GM19438 (cell line): ENCODE measurements around the gene CRKL.
"Not testable (repeated sequence)": the region's sequence is repeated elsewhere in the genome, so short reads cannot be mapped to it uniquely, and the experiment has no call there.

Source experiments
- ATAC-seq: cut with Tn5 transposase; IDR thresholded peaks from one replicate; pipeline ENCODE4 v1.9.1; 2021; ENCODE audit warnings: low read depth; ENCODE audit not compliant: unreplicated experiment

Gene CRKL

GRCh38 chr22:20916916-20917810 lies at the start of gene CRKL:
Gene CRKL, plus strand, starts transcription at chr22:20917407. Its CDS starts 528 bp downstream, at chr22:20917935.
- peak; percentile 91 for ATAC-seq

GRCh38 chr22:20868025-20868962 lies 48.9 kb upstream of the CRKL start:
- no peak for ATAC-seq

- ATAC-seq, result no peak
Observed at GRCh38 chr22:20869234-20869633, 48.0 kb upstream of the CRKL start.

GRCh38 chr22:20873214-20873613 lies 44.0 kb upstream of the CRKL start:
- no peak for ATAC-seq

- ATAC-seq, result no peak
Observed at GRCh38 chr22:20875296-20875695, 41.9 kb upstream of the CRKL start.

GRCh38 chr22:20877715-20878114 lies 39.5 kb upstream of the CRKL start:
- no peak for ATAC-seq

- no peak for ATAC-seq
Observed at GRCh38 chr22:20881231-20881630, 36.0 kb upstream of the CRKL start.

GRCh38 chr22:20881869-20882815 lies 35.1 kb upstream of the CRKL start:
- no peak for ATAC-seq

GRCh38 chr22:20882855-20883254 lies 34.4 kb upstream of the CRKL start:
- no peak for ATAC-seq

- no peak for ATAC-seq
Observed at GRCh38 chr22:20884454-20884853, 32.8 kb upstream of the CRKL start.

- ATAC-seq, result no peak
Observed at GRCh38 chr22:20885017-20885556, 32.1 kb upstream of the CRKL start.

GRCh38 chr22:20885557-20886323 lies 31.5 kb upstream of the CRKL start:
- no peak for ATAC-seq

GRCh38 chr22:20887375-20887774 lies 29.8 kb upstream of the CRKL start:
- ATAC-seq, result no peak

- ATAC-seq, result no peak
Observed at GRCh38 chr22:20889025-20889704, 28.0 kb upstream of the CRKL start.

- no peak for ATAC-seq
Observed at GRCh38 chr22:20889904-20890540, 27.2 kb upstream of the CRKL start.

GRCh38 chr22:20890975-20891374 lies 26.2 kb upstream of the CRKL start:
- no peak for ATAC-seq

- not testable (repeated sequence) for ATAC-seq
Observed at GRCh38 chr22:20897737-20898136, 19.5 kb upstream of the CRKL start.

GRCh38 chr22:20899827-20900423 lies 17.3 kb upstream of the CRKL start:
- no peak for ATAC-seq
